GM23338 (cell line): ENCODE results near the gene SYT14. TPM values are rescaled to one million over a fixed set of nuclear protein-coding genes. Genes with fewer than 3 reads are reported as not detected.
"Not testable (repeated sequence)": the region's sequence is repeated elsewhere in the genome, so short reads cannot be mapped to it uniquely, and the experiment has no call there.

Experiments
- ATAC-seq: fragments of 200-7000 bp; cut with Tn5 transposase; 3 replicates; pipeline ENCODE4 v1.9.1; 2020
- DNase-seq: peaks from one replicate; pipeline ENCODE4 v3.0.0-alpha.2; 2015; ENCODE audit warnings: low spot score
- H2AFZ ChIP-seq: fragments of 200-600 bp; sonication (generic); 2 replicates; pipeline ENCODE4 v1.8.0; 2016; ENCODE audit warnings: antibody characterized with exemption, mild to moderate bottlenecking, moderate library complexity
- H3F3A ChIP-seq: fragments of 200-600 bp; sonication (generic); replicated peaks from 2 replicates; pipeline ENCODE4 v1.8.0; 2017; ENCODE audit warnings: antibody characterized with exemption, mixed run types, low read depth
- H3K27ac ChIP-seq: fragments of 200-600 bp; sonication (generic); 2 replicates; pipeline ENCODE4 v1.6.1; 2016; ENCODE audit warnings: low read depth
- H3K27me3 ChIP-seq: fragments of 200-600 bp; sonication (generic); 2 replicates; pipeline ENCODE4 v1.8.0; 2016; ENCODE audit warnings: mild to moderate bottlenecking, mixed run types, moderate library complexity; ENCODE audit not compliant: insufficient read depth
- H3K36me3 ChIP-seq: fragments of 200-600 bp; sonication (generic); 2 replicates; pipeline ENCODE4 v1.8.0; 2016; ENCODE audit warnings: mild to moderate bottlenecking; ENCODE audit not compliant: insufficient read depth
- H3K4me1 ChIP-seq: fragments of 200-600 bp; sonication (generic); 2 replicates; pipeline ENCODE4 v1.8.0; 2016; ENCODE audit warnings: mild to moderate bottlenecking, moderate library complexity; ENCODE audit not compliant: insufficient read depth
- H3K4me2 ChIP-seq: fragments of 200-600 bp; sonication (generic); 2 replicates; pipeline ENCODE4 v1.7.1; 2017; ENCODE audit warnings: mixed run types
- H3K4me3 ChIP-seq: fragments of 200-600 bp; sonication (generic); 2 replicates; pipeline ENCODE4 v1.6.1; 2016; ENCODE audit warnings: mixed run types
- H3K79me2 ChIP-seq: fragments of 200-600 bp; sonication (generic); replicated peaks from 2 replicates; pipeline ENCODE4 v1.8.0; 2017; ENCODE audit warnings: mild to moderate bottlenecking; ENCODE audit not compliant: insufficient read depth
- H3K9me2 ChIP-seq: fragments of 200-600 bp; sonication (generic); 2 replicates; pipeline ENCODE4 v1.8.0; 2017; ENCODE audit not compliant: insufficient read depth
- H4K20me1 ChIP-seq: fragments of 200-600 bp; sonication (generic); replicated peaks from 2 replicates; pipeline ENCODE4 v1.8.0; 2017; ENCODE audit warnings: mild to moderate bottlenecking; ENCODE audit not compliant: insufficient read depth
- H3K27ac Mint-ChIP-seq: 2 replicates; pipeline ENCODE4 v1.8.0; 2020; ENCODE audit warnings: inconsistent platforms, mild to moderate bottlenecking, moderate library complexity, mixed read lengths
- H3K27me3 Mint-ChIP-seq: 3 replicates; pipeline ENCODE4 v1.8.0; 2022; ENCODE audit warnings: low read depth, mild to moderate bottlenecking, moderate library complexity, mixed read lengths, inconsistent platforms; ENCODE audit not compliant: insufficient read depth, poor library complexity
- H3K36me3 Mint-ChIP-seq: 3 replicates; pipeline ENCODE4 v1.8.0; 2021; ENCODE audit warnings: low read depth, mild to moderate bottlenecking, inconsistent platforms, moderate library complexity, mixed read lengths
- H3K4me1 Mint-ChIP-seq: 3 replicates; pipeline ENCODE4 v1.8.0; 2020; ENCODE audit warnings: mild to moderate bottlenecking, inconsistent platforms, mixed read lengths
- H3K4me3 Mint-ChIP-seq: 3 replicates; pipeline ENCODE4 v1.8.0; 2021; ENCODE audit warnings: moderate library complexity, mild to moderate bottlenecking, inconsistent platforms, mixed read lengths
- H3K9me3 Mint-ChIP-seq: 3 replicates; pipeline ENCODE4 v1.8.0; 2020; ENCODE audit warnings: moderate library complexity, mild to moderate bottlenecking, inconsistent platforms, mixed read lengths
- CTCF ChIP-seq, 2 experiments: fragments of 200-600 bp in 1 of 2; sonication (generic) in 1 of 2; conservative IDR thresholded peaks; 2 replicates each; pipeline versions ENCODE4 v1.5.1 to v1.6.1; 2016 to 2017; ENCODE audit warnings: antibody characterized with exemption in 2 of 2, low read depth in 2 of 2, mild to moderate bottlenecking in 2 of 2, moderate library complexity in 1 of 2
- EZH2phosphoT487 ChIP-seq: fragments of 200-600 bp; sonication (generic); IDR thresholded peaks from one replicate; pipeline ENCODE4 v1.8.1; 2018; ENCODE audit warnings: antibody characterized with exemption; ENCODE audit not compliant: unreplicated experiment
- NANOG ChIP-seq: IDR thresholded peaks from 2 replicates; pipeline ENCODE4 v1.6.1; 2016; ENCODE audit warnings: antibody characterized with exemption, borderline replicate concordance
- STAT1 ChIP-seq: IDR thresholded peaks from one replicate; pipeline ENCODE4 v1.6.1; 2016; ENCODE audit warnings: antibody characterized with exemption; ENCODE audit not compliant: unreplicated experiment
- ZNF114 ChIP-seq: fragments of 250-450 bp; sonication (Bioruptor Pico); IDR thresholded peaks from 2 replicates; pipeline ENCODE4 v1.5.0; 2020; ENCODE audit warnings: mild to moderate bottlenecking, moderate library complexity
- ZNF331 ChIP-seq: fragments of 250-450 bp; sonication (Bioruptor Pico); IDR thresholded peaks from 2 replicates; pipeline ENCODE4 v1.5.0; 2020; ENCODE audit warnings: low read depth, mild to moderate bottlenecking, moderate library complexity
- polyA plus RNA-seq: library from polyadenylated mRNA; unstranded; fragments of >200 nt; fragmentation: Nextera tagmentation; extraction: Ambion mirVana; gene quantifications from 2 replicates; pipeline ENCODE4 v1.2.1, GENCODE V29; 2016
- total RNA-seq: library from RNA; depleted of rRNA; stranded (reverse); fragments of >200 nt; shearing (Covaris generic); gene quantifications from 2 replicates; pipeline ENCODE4 v1.2.3, GENCODE V29; 2014
- TF ChIP-seq, protein P1 (sequence below): IDR thresholded peaks from 2 replicates; pipeline ENCODE4 v1.6.1; 2016; ENCODE audit warnings: antibody characterized with exemption
- TF ChIP-seq, protein P2 (sequence below): IDR thresholded peaks from one replicate; pipeline ENCODE4 v1.6.1; 2018; ENCODE audit warnings: antibody characterized with exemption; ENCODE audit not compliant: unreplicated experiment

SYT14 gene
- total and polyA plus RNA-seq, 2 experiments from 2014 or later: 5.2 to 22.4 TPM

DNA sequence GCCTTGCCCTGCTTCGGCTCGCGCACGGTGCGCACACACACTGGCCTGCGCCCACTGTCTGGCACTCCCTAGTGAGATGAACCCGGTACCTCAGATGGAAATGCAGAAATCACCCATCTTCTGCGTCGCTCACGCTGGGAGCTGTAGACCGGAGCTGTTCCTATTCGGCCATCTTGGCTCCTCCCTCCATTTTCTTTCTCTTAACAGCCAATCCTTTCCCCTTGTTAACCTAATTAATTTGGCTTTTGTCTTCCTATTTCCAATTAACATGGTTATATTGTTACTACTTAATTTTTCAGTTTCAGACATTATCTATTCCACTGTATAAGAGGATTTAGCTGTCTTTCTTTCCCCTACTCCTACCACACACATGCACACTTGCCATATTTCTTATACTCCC lies 18.4 kb upstream of the SYT14 start:
- H3K9me3 Mint-ChIP-seq, H3K27ac Mint-ChIP-seq, ATAC-seq, H3K36me3 ChIP-seq, H3K79me2 ChIP-seq, H3F3A ChIP-seq, H3K27me3 ChIP-seq, DNase-seq, H3K27ac ChIP-seq, H3K4me1 Mint-ChIP-seq, H3K4me2 ChIP-seq, H4K20me1 ChIP-seq, H3K27me3 Mint-ChIP-seq, H3K4me3 Mint-ChIP-seq, H3K9me2 ChIP-seq, H3K4me1 ChIP-seq, H3K4me3 ChIP-seq: not testable (repeated sequence)
- H3K36me3 Mint-ChIP-seq: peaks cover 10% of the 10 kb centered on the region
- H2AFZ ChIP-seq: 0 out of 2 replicates have a peak overlapping the region, but pooled peaks have one; percentile 6

DNA sequence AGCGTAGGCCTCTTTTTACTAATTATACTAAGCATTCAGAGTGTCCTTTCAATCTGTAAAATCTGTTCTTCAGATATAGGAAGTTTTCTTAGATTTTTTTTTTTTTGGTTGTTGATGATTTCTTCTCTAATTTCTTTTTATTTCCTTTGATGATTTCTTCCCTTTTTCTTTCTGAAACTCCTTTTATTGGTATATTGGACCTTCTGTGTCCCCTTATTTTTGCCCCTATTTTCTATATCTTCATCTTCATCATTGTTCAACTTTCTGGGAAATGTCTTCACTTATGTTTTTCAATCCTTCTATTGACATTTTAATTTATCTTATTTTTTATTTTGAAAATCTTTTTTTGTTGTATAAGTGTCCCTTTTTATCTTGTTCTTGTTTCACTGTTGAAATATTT lies 17.2 kb upstream of the SYT14 start:
- Histone ChIP-seq H3K4me3 (no peak overlapping the region), H4K20me1 (no peaks in the 10 kb centered on the region), H3K79me2 (no peaks in the 10 kb centered on the region), H3K4me2 (no peak overlapping the region), H3K27me3 (no peaks in the 10 kb centered on the region), H3K4me1 (no peaks in the 10 kb centered on the region), H3F3A (no peaks in the 10 kb centered on the region), H3K27ac (no peak overlapping the region), H2AFZ (no peak overlapping the region), H3K36me3 (no peaks in the 10 kb centered on the region), H3K9me2 (no peaks in the 10 kb centered on the region; the same call in 1 of the 2 replicates)
- Mint-ChIP-seq H3K27me3 (no peaks in the 10 kb centered on the region), H3K4me3 (no peak overlapping the region), H3K9me3 (peaks cover 10% of the 10 kb centered on the region), H3K4me1 (peaks cover 7% of the 10 kb centered on the region), H3K36me3 (peaks cover 10% of the 10 kb centered on the region), H3K27ac (no peak overlapping the region)
- no peak for ATAC-seq
- TF ChIP-seq ZNF331 (CRISPR knock-in tag): no peak
- TF ChIP-seq ZNF114 (CRISPR knock-in tag): no peak
- no peak for TF ChIP-seq STAT1
- DNase-seq: no peak

- H3K9me3 Mint-ChIP-seq: peaks cover 10% of the 10 kb centered on the region
- no peak overlapping the region for H3K4me2 ChIP-seq
- H3K4me3 ChIP-seq: no peak overlapping the region
- no peaks in the 10 kb centered on the region for H3F3A ChIP-seq
- no peaks in the 10 kb centered on the region for H3K36me3 ChIP-seq
- no peaks in the 10 kb centered on the region for H3K79me2 ChIP-seq
- H3K4me1 Mint-ChIP-seq: peaks cover 17% of the 10 kb centered on the region
- ATAC-seq (no peak), DNase-seq (no peak)
- H3K36me3 Mint-ChIP-seq: peaks cover 10% of the 10 kb centered on the region
- H3K4me1 ChIP-seq: no peaks in the 10 kb centered on the region
- no peak overlapping the region for H3K27ac Mint-ChIP-seq
- H4K20me1 ChIP-seq: no peaks in the 10 kb centered on the region
- H3K27me3 ChIP-seq: no peaks in the 10 kb centered on the region
- H3K9me2 ChIP-seq: no peaks in the 10 kb centered on the region; the same call in 1 of the 2 replicates
- H2AFZ ChIP-seq: no peak overlapping the region
- H3K4me3 Mint-ChIP-seq: no peak overlapping the region
- H3K27me3 Mint-ChIP-seq: no peaks in the 10 kb centered on the region
- H3K27ac ChIP-seq: no peak overlapping the region
- TF ChIP-seq CTCF (conservative IDR thresholded peaks at IDR 0.05; ENCODE audit: low read depth in 2 of 2) (no peak), NANOG (no peak), ZNF114 (CRISPR knock-in tag) (no peak), EZH2phosphoT487 (no peak), STAT1 (no peak)
- TF ChIP-seq, protein P1, sequence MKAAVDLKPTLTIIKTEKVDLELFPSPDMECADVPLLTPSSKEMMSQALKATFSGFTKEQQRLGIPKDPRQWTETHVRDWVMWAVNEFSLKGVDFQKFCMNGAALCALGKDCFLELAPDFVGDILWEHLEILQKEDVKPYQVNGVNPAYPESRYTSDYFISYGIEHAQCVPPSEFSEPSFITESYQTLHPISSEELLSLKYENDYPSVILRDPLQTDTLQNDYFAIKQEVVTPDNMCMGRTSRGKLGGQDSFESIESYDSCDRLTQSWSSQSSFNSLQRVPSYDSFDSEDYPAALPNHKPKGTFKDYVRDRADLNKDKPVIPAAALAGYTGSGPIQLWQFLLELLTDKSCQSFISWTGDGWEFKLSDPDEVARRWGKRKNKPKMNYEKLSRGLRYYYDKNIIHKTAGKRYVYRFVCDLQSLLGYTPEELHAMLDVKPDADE: no peak
- TF ChIP-seq, protein P2, sequence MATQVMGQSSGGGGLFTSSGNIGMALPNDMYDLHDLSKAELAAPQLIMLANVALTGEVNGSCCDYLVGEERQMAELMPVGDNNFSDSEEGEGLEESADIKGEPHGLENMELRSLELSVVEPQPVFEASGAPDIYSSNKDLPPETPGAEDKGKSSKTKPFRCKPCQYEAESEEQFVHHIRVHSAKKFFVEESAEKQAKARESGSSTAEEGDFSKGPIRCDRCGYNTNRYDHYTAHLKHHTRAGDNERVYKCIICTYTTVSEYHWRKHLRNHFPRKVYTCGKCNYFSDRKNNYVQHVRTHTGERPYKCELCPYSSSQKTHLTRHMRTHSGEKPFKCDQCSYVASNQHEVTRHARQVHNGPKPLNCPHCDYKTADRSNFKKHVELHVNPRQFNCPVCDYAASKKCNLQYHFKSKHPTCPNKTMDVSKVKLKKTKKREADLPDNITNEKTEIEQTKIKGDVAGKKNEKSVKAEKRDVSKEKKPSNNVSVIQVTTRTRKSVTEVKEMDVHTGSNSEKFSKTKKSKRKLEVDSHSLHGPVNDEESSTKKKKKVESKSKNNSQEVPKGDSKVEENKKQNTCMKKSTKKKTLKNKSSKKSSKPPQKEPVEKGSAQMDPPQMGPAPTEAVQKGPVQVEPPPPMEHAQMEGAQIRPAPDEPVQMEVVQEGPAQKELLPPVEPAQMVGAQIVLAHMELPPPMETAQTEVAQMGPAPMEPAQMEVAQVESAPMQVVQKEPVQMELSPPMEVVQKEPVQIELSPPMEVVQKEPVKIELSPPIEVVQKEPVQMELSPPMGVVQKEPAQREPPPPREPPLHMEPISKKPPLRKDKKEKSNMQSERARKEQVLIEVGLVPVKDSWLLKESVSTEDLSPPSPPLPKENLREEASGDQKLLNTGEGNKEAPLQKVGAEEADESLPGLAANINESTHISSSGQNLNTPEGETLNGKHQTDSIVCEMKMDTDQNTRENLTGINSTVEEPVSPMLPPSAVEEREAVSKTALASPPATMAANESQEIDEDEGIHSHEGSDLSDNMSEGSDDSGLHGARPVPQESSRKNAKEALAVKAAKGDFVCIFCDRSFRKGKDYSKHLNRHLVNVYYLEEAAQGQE: no peak
Observed at GRCh38 chr1:209924390-209924789, 13.6 kb upstream of the SYT14 start.
